Activated CD4-positive, alpha-beta memory T cell treated with anti-CD3 and anti-CD28 coated beads for 36 hours (primary cell): ENCODE data around the gene KCNK4. TPM values are rescaled to one million over a fixed set of nuclear protein-coding genes. Genes with fewer than 3 reads are reported as not detected.
A peak's percentile ranks its signal among the peaks of the same experiment; 100 is the strongest.
"Not testable (repeated sequence)": the region's sequence is repeated elsewhere in the genome, so short reads cannot be mapped to it uniquely, and the experiment has no call there.

ENCODE experiments used
- CTCF ChIA-PET: fragments of 350-600 bp; sonication (Branson Sonifier 250); formaldehyde crosslinking; loops from one replicate; lab custom pipeline; 2021; ENCODE audit warnings: antibody characterized with exemption, inconsistent platforms; lab: Charles Lee
- POLR2A ChIA-PET: fragments of 350-600 bp; sonication (Branson Sonifier 250); formaldehyde crosslinking; loops from one replicate; lab custom pipeline; 2021; ENCODE audit warnings: antibody characterized with exemption; lab: Charles Lee
- DNase-seq: peaks from one replicate; pipeline ENCODE4 v3.0.0-alpha.2; 2020
- H3K27ac Mint-ChIP-seq: one replicate; pipeline ENCODE4 v1.8.0; 2021; ENCODE audit warnings: mixed read lengths
- H3K27me3 Mint-ChIP-seq: one replicate; pipeline ENCODE4 v1.8.0; 2021; ENCODE audit warnings: mixed read lengths
- H3K36me3 Mint-ChIP-seq: one replicate; pipeline ENCODE4 v1.8.0; 2021; ENCODE audit warnings: mixed read lengths
- H3K4me1 Mint-ChIP-seq: one replicate; pipeline ENCODE4 v1.8.0; 2021; ENCODE audit warnings: low read depth, mixed read lengths
- H3K4me3 Mint-ChIP-seq: one replicate; pipeline ENCODE4 v1.8.0; 2021; ENCODE audit warnings: mild to moderate bottlenecking, mixed read lengths
- H3K9me3 Mint-ChIP-seq: one replicate; pipeline ENCODE4 v1.8.0; 2021; ENCODE audit warnings: mixed read lengths
- intact Hi-C: fragments of 100-400 bp; cut with micrococcal nuclease; formaldehyde crosslinking; loops from one replicate; pipeline ENCODE4 v1.15.1; 2023
- total RNA-seq, 2 experiments: library from RNA; stranded (reverse); gene quantifications; one replicate each; pipeline ENCODE4 v1.2.3, GENCODE V29; 2021

The KCNK4 gene
- total RNA-seq, 2 experiments from 2014 or later: 0.34 TPM; not detected in 1

DNA sequence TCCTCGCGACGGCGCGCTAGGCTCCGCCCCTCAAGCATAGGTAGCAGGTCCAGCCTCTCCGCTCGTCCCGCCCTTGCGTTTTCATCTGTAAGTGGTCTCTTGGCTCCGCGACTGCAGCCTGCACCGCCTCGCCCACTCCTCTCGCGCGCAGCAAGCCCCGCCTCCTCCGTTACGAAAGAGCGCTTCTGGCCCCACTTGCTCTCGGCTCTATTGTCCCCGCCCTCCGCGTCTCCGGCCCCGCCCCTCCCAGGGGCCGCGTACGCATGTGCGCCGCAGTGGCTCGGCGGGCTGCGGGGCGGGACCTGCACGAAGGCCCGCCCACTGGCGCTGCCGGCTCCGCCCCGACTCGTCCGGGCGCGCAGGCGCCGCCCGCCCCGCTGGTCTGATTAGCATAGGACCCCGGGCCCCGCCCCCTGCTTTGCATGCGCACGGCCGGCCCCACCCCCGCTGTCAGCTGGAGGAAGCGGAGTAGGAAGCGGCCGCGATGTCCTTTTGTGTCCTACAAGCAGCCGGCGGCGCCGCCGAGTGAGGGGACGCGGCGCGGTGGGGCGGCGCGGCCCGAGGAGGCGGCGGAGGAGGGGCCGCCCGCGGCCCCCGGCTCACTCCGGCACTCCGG, 14.1 kb downstream of the KCNK4 start, which contains the start of gene ESRRA:
ESRRA (plus strand) TSS at position 450 of the 616 bp plus-strand sequence. CDS start 1,656 bp downstream, outside the sequence.
- Mint-ChIP-seq H3K27me3 (peaks cover 14% of the 10 kb centered on the region), H3K4me3 (peak within 1 kb of the TSS; percentile 97), H3K9me3 (no peaks in the 10 kb centered on the region), H3K27ac (peak within 1 kb of the TSS; percentile 94), H3K4me1 (peaks cover 29% of the 10 kb centered on the region), H3K36me3 (peaks cover 8% of the 10 kb centered on the region)
- intact Hi-C loops: loop anchor here (1.0 to 10.0 kb wide), 8 partner anchors 12 to 320 kb away; partner anchors contain the start of genes FKBP2, GPR137, OTUB1 and TRMT112
- ChIA-PET CTCF (interaction anchor here (1.0 to 5.8 kb wide), 25 partner anchors 8 to 466 kb away, joined by 3 to 106 read pairs (median 7); partner anchors contain the start of genes BAD, FERMT3, FKBP2 and GPR137), POLR2A (interaction anchor here (0.7 to 2.9 kb wide), 13 partner anchors 12 to 99 kb away, joined by 3 to 22 read pairs (median 5); partner anchors contain the start of genes BAD, FERMT3, PPP1R14B and PRDX5)
- peak; percentile 99 for DNase-seq

DNA sequence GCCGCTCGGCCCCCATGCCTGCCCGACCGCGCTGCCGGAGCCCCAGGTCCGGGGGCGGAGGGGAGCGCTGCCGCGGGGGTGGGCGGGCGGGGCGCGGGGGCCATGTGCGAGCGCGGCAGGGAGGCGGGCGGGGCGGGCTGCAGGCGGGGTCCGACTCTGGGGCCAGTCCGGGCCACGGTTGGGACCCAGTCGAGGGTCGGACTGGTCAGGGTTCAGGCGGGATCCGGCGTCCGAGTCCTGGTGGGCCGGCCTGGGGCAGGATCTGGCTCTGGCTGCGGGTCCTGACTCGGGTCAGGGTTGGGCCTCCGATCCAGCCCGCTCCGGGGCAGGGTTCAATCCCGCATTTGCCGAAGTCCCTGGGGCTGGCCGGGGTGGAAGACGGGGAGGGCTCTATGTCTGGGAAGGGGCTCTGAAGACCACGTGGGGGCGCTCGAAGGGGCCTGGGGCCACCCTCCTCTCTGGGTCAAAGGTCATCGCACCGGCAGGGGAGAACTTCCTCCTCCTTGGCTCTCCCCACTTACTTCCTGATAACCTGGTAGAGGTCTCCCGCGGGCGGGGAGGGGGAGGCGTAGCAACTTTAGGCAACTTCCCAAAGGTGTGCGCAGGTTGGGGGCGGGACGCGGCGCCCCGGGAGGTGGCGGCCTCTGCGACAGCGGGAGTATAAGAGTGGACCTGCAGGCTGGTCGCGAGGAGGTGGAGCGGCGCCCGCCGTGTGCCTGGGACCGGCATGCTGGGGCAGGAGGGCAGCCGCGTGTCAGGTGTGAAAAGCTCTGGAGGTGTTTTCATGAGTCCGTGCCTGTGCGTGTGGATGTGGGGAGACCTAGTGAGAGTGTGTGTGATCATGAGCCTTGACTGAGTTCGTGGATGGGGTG, 14.8 kb downstream of the KCNK4 start:
- Mint-ChIP-seq H3K4me1 (peaks cover 24% of the 10 kb centered on the region), H3K9me3 (no peaks in the 10 kb centered on the region), H3K27me3 (peaks cover 6% of the 10 kb centered on the region), H3K36me3 (peaks cover 8% of the 10 kb centered on the region), H3K27ac (peak overlapping the region; percentile 90), H3K4me3 (peak overlapping the region; percentile 97)
- DNase-seq: peak; percentile 81
- intact Hi-C loops: loop anchor here (1.0 to 10.0 kb wide), 8 partner anchors 11 to 321 kb away; partner anchors contain the start of genes FKBP2, GPR137, OTUB1 and TRMT112
- POLR2A ChIA-PET: interaction anchor here (1.3 to 2.9 kb wide), 6 partner anchors 11 to 100 kb away, joined by 4 to 22 read pairs (median 10); partner anchors contain the start of genes FERMT3, PRDX5 and TRMT112
- CTCF ChIA-PET: interaction anchor here (1.5 to 5.8 kb wide), 8 partner anchors 12 to 63 kb away, joined by 4 to 74 read pairs (median 20); partner anchors contain the start of genes FKBP2, KCNK4, PPP1R14B and PRDX5

DNA sequence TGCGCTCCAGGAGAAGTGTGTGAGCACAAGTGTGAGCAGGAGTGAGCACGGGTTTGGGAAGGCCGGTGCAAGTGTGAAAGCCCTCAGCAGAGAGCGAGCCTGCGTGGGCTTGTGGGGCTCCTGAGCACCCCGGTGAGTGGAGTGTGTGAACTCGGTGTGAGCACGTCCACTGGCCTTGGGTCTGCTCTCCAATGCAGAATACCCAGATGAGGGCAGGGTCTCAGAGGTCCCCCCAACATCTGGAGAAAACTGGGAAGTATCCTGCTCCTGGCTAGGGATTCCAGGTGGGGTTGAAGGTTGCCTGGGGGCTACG, 15.4 kb downstream of the KCNK4 start:
- peak overlapping the region; percentile 90 for H3K27ac Mint-ChIP-seq
- H3K27me3 Mint-ChIP-seq: peaks cover 5% of the 10 kb centered on the region
- ChIA-PET POLR2A (interaction anchor here (2.9 kb wide), 1 partner anchor 11 kb away, joined by 15 read pairs; the partner anchor contains the start of genes PRDX5 and TRMT112), CTCF (interaction anchor here (1.5 to 2.9 kb wide), 2 partner anchors 11 to 25 kb away, joined by 4 to 14 read pairs; partner anchors contain the start of genes PRDX5 and TRMT112)
- peaks cover 8% of the 10 kb centered on the region for H3K36me3 Mint-ChIP-seq
- intact Hi-C loops: loop anchor here (10.0 kb wide), 1 partner anchor 322 kb away; the partner anchor contains the start of gene OTUB1
- H3K4me3 Mint-ChIP-seq: peak overlapping the region; percentile 97
- peaks cover 23% of the 10 kb centered on the region for H3K4me1 Mint-ChIP-seq
- no peaks in the 10 kb centered on the region for H3K9me3 Mint-ChIP-seq
- DNase-seq: no peak

GRCh38 chr11:64306876-64307622, 15.9 kb downstream of the KCNK4 start:
- CTCF ChIA-PET: interaction anchor here (1.5 to 2.9 kb wide), 2 partner anchors 10 to 25 kb away, joined by 4 to 14 read pairs; partner anchors contain the start of genes PRDX5 and TRMT112
- H3K36me3 Mint-ChIP-seq: peaks cover 8% of the 10 kb centered on the region
- no peak overlapping the region for H3K27ac Mint-ChIP-seq
- H3K9me3 Mint-ChIP-seq: no peaks in the 10 kb centered on the region
- POLR2A ChIA-PET: interaction anchor here (2.9 kb wide), 1 partner anchor 10 kb away, joined by 15 read pairs; the partner anchor contains the start of genes PRDX5 and TRMT112
- peaks cover 23% of the 10 kb centered on the region for H3K4me1 Mint-ChIP-seq
- H3K4me3 Mint-ChIP-seq: peak overlapping the region; percentile 97
- H3K27me3 Mint-ChIP-seq: peaks cover under 1% of the 10 kb centered on the region
- no peak for DNase-seq
- intact Hi-C loops: loop anchor here (10.0 kb wide), 1 partner anchor 322 kb away; the partner anchor contains the start of gene OTUB1

- intact Hi-C loops: loop anchor here (10.0 kb wide), 1 partner anchor 323 kb away; the partner anchor contains the start of gene OTUB1
These were observed 16.7 kb downstream of the KCNK4 start for GRCh38 chr11:64307795-64308194.

DNA sequence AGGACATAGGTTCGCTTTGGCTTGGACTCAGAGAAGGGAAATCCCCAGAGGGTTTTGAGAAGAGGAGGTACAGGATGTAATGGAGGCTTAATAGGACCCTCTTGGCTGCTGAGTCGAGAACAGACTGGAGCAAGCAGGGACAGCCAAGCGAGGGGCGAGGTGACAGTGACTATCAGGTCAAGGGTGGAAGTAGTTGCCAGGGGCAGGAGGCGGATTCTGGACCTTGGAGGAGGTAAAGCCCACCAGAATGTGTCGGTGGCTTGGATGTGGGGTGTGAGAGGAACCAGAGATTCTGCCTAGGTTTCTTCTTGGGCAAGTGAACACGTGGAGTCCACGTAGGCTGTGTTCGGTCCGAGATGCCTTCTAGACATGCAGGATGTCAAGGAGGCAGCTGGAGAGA, 21.8 kb downstream of the KCNK4 start:
- no peaks in the 10 kb centered on the region for H3K9me3 Mint-ChIP-seq
- peak overlapping the region; percentile 67 for H3K27ac Mint-ChIP-seq
- intact Hi-C loops: loop anchor here (10.0 kb wide), 1 partner anchor 462 kb away; the partner anchor contains the start of gene SF1
- no peak overlapping the region for H3K4me3 Mint-ChIP-seq
- no peaks in the 10 kb centered on the region for H3K27me3 Mint-ChIP-seq
- peaks cover 22% of the 10 kb centered on the region for H3K36me3 Mint-ChIP-seq
- H3K4me1 Mint-ChIP-seq: peaks cover 28% of the 10 kb centered on the region
- CTCF ChIA-PET: interaction anchor here (0.6 to 2.3 kb wide), 4 partner anchors 8 to 385 kb away, joined by 3 to 9 read pairs (median 4); partner anchors contain the start of gene ESRRA
- no peak for DNase-seq
- POLR2A ChIA-PET: no interaction called here

More at GRCh38 chr11:64307795-64308194, 16.7 kb downstream of the KCNK4 start:
- POLR2A ChIA-PET: interaction anchor here (2.9 kb wide), 1 partner anchor 9 kb away, joined by 15 read pairs; the partner anchor contains the start of genes PRDX5 and TRMT112
- CTCF ChIA-PET: interaction anchor here (1.5 to 2.9 kb wide), 2 partner anchors 10 to 24 kb away, joined by 4 to 14 read pairs; partner anchors contain the start of genes PRDX5 and TRMT112
- H3K4me1 Mint-ChIP-seq: peaks cover 28% of the 10 kb centered on the region
- H3K27me3 Mint-ChIP-seq, H3K36me3 Mint-ChIP-seq, H3K9me3 Mint-ChIP-seq, H3K27ac Mint-ChIP-seq, DNase-seq, H3K4me3 Mint-ChIP-seq: not testable (repeated sequence)

- Mint-ChIP-seq H3K4me1 (peaks cover 28% of the 10 kb centered on the region), H3K9me3 (no peaks in the 10 kb centered on the region), H3K27ac (peak overlapping the region; percentile 67), H3K27me3 (no peaks in the 10 kb centered on the region), H3K4me3 (no peak overlapping the region), H3K36me3 (peaks cover 25% of the 10 kb centered on the region)
- ChIA-PET POLR2A (interaction anchor here (0.5 kb wide), 1 partner anchor 55 kb away, joined by 3 read pairs; no protein-coding TSS in a partner anchor), CTCF (interaction anchor here (0.6 to 2.3 kb wide), 4 partner anchors 9 to 385 kb away, joined by 3 to 9 read pairs (median 4); partner anchors contain the start of gene ESRRA)
- intact Hi-C loops: loop anchor here (10.0 kb wide), 1 partner anchor 461 kb away; the partner anchor contains the start of gene SF1
- no peak for DNase-seq
These were observed 22.5 kb downstream of the KCNK4 start for GRCh38 chr11:64313491-64314145.

DNA sequence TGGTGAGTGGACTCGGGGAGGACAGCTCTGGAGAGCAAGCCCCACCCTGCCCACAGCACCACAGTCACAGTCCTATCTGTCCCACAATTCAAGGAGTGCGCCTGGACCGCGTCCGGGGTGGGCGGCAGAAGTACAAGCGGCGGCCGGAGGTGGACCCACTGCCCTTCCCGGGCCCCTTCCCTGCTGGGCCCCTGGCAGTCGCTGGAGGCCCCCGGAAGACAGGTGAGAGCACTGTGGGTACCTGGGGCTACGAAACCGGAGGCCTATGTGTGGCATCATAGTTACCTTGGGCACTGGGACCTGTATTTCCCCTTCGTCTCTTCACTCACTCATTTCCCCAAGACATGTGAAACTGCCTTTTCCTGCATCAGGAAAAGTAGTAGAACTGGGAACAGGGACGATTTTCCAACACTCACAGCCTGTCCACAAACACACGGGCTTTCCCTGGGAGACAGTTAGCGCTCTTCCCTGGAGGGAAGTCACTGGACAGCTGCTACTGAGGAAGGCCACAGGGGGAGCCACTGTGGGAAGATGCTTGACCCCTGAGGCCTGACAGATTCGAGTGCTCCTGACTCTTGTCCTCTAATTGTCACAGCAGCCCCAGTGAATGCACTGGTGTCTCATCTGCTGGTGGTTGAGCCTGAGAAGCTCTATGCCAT, 23.2 kb downstream of the KCNK4 start:
- Mint-ChIP-seq H3K27ac (peak overlapping the region; percentile 61), H3K4me3 (no peak overlapping the region), H3K9me3 (no peaks in the 10 kb centered on the region), H3K27me3 (no peaks in the 10 kb centered on the region), H3K4me1 (peaks cover 34% of the 10 kb centered on the region), H3K36me3 (peaks cover 25% of the 10 kb centered on the region)
- no peak for DNase-seq
- CTCF ChIA-PET: interaction anchor here (0.9 to 2.3 kb wide), 3 partner anchors 9 to 19 kb away, joined by 3 to 9 read pairs (median 4); partner anchors contain the start of gene ESRRA
- intact Hi-C loops: loop anchor here (10.0 kb wide), 1 partner anchor 461 kb away; the partner anchor contains the start of gene SF1
- POLR2A ChIA-PET: interaction anchor here (0.5 kb wide), 1 partner anchor 56 kb away, joined by 3 read pairs; no protein-coding TSS in a partner anchor

GRCh38 chr11:64314805-64315561, 23.9 kb downstream of the KCNK4 start:
- ChIA-PET CTCF (interaction anchor here (3.0 kb wide), 1 partner anchor 14 kb away, joined by 12 read pairs; the partner anchor contains the start of gene CATSPERZ), POLR2A (no interaction called here)
- peak overlapping the region; percentile 45 for H3K27ac Mint-ChIP-seq
- no peak overlapping the region for H3K4me3 Mint-ChIP-seq
- no peak for DNase-seq
- H3K4me1 Mint-ChIP-seq: peaks cover 38% of the 10 kb centered on the region
- intact Hi-C loops: loop anchor here (10.0 kb wide), 1 partner anchor 460 kb away; the partner anchor contains the start of gene SF1
- H3K27me3 Mint-ChIP-seq: no peaks in the 10 kb centered on the region
- no peaks in the 10 kb centered on the region for H3K9me3 Mint-ChIP-seq
- H3K36me3 Mint-ChIP-seq: peaks cover 25% of the 10 kb centered on the region
